ENCODE results near the gene FBXL7. TPM values are rescaled to one million over a fixed set of nuclear protein-coding genes. Genes with fewer than 3 reads are reported as not detected.

Gene FBXL7
- total and polyA plus RNA-seq, 4 experiments from 2014 or later = not detected

DNA sequence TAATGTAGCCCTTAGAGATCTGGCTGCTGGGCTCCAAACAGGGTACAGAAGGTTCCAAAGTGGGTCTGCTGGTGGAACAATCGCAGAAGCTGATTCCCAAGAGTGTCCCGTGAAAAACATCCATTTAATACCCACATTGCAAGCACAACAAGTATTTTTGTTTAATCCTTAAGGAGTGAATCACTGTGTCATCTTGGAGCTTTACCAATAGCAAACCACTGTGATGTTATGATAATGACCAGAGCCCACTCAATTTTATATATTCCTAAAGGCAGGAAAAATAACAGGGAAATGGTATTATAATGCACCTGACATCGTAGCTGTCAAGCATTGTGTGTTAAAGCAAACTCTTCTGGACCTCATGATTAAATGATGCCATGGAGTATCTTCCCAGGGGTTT lies 291.9 kb downstream of the FBXL7 start:
- H3K36me3 Mint-ChIP-seq = no peaks in the 10 kb centered on the region
- no peaks in the 10 kb centered on the region for H3K4me1 ChIP-seq (ENCODE audit: insufficient read depth, low read length)
- no peaks in the 10 kb centered on the region for H3K27me3 Mint-ChIP-seq
- no peak overlapping the region for H3K4me3 ChIP-seq (ENCODE audit: low read length in 2 of 2)
- H3K4me1 Mint-ChIP-seq = no peaks in the 10 kb centered on the region
- no peaks in the 10 kb centered on the region for H3K9me3 ChIP-seq (ENCODE audit: control insufficient read depth in 1 of 2, low read length in 2 of 2)
- H3K27me3 ChIP-seq (ENCODE audit: insufficient read depth, low read length) = no peaks in the 10 kb centered on the region
- ChIA-PET CTCF (ENCODE audit: partially characterized antibody) (no interaction called here), POLR2A (ENCODE audit: partially characterized antibody) (no interaction called here)
- peaks cover 0 to 6% (median 1%) of the 10 kb centered on the region in 8 donors for H3K9me3 Mint-ChIP-seq
- no peak overlapping the region for H3K27ac ChIP-seq (ENCODE audit: low read depth, low read length)
- H3K4me3 Mint-ChIP-seq = no peak overlapping the region
- no peak for DNase-seq
- no peak overlapping the region for H3K27ac Mint-ChIP-seq
- intact Hi-C loops (cut with micrococcal nuclease) = no loop called here
- no peaks in the 10 kb centered on the region for H3K36me3 ChIP-seq (ENCODE audit: insufficient read depth, low read length)

DNA sequence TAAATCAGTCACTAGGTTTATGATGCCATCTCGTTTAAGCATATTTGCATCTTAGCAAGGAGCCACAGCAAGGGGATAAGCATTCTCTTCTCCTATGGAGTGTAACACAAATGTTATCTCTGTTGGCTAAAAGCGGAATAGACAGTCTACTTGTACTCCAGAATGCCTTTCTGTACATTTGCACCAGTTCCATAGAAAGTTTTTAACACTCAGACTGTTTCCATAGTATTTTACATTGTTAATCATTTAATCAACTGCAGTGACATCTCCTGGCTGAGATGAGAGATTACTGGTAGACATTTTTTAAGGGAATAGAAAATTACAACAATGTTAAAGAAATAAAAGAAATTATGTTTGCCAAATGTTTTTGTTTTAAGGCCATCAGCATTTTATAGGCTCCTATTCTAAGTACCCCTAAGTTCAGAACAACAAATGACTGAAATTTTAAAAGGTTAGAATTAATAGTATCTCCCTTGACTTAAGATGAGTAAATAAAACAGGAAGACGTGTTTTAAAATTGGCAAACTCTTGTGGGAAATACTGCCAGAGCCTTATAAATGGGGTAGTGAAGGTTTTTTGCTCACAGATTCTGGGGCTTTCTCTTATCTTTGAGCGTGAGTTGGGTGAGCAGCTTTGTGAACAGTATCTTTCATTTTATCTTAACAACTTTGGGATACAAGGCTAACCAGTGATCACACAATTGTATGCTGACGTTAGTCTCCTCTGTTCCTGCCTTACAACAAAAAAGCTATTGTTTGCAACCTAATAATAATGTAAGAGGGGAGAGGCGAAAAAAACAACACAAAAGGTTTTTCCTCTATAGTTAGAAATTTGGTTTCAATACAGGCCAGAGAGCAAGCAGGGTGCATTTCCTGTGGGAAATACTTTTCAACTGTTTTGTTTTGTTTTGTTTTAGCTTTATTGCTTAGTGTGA lies 294.3 kb downstream of the FBXL7 start:
- POLR2A ChIA-PET (ENCODE audit: partially characterized antibody) = no interaction called here
- intact Hi-C loops (cut with micrococcal nuclease) = no loop called here
- no peaks in the 10 kb centered on the region for H3K4me1 Mint-ChIP-seq

DNA sequence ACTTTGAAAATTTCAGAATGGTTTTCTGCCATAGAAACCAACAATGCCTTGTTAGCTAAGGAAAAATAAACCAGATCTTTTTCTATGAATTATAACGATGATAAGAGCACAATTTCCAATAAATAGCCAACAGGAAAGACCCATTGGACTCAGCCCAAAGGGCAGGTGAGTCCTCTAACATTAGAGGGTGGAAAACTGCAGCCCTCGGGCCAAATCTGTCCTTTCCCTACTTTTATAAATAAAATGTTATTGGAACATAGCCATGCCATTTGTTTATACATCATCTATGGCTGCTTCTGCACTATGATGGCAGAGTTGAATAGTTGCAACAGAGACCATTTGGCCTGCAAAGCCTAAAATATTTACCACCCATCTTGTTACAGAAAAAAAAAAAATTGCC lies 296.1 kb downstream of the FBXL7 start:
- Mint-ChIP-seq H3K27me3 (no peaks in the 10 kb centered on the region), H3K4me3 (no peak overlapping the region), H3K4me1 (no peaks in the 10 kb centered on the region), H3K9me3 (peaks cover 0 to 5% (median 0%) of the 10 kb centered on the region in 8 donors), H3K36me3 (no peaks in the 10 kb centered on the region), H3K27ac (no peak overlapping the region)
- no peak overlapping the region for H3K27ac ChIP-seq (ENCODE audit: low read depth, low read length)
- no peak overlapping the region for H3K4me3 ChIP-seq (ENCODE audit: low read length in 2 of 2)
- CTCF ChIA-PET (ENCODE audit: partially characterized antibody) = no interaction called here
- H3K4me1 ChIP-seq (ENCODE audit: insufficient read depth, low read length) = no peaks in the 10 kb centered on the region
- H3K27me3 ChIP-seq (ENCODE audit: insufficient read depth, low read length) = no peaks in the 10 kb centered on the region
- no peak for DNase-seq
- intact Hi-C loops (cut with micrococcal nuclease) = no loop called here
- no peaks in the 10 kb centered on the region for H3K9me3 ChIP-seq (ENCODE audit: control insufficient read depth in 1 of 2, low read length in 2 of 2)
- POLR2A ChIA-PET (ENCODE audit: partially characterized antibody) = no interaction called here
- H3K36me3 ChIP-seq (ENCODE audit: insufficient read depth, low read length) = no peaks in the 10 kb centered on the region

More for the DNA sequence above, 294.3 kb downstream of the FBXL7 start:
- Histone ChIP-seq H3K27ac (ENCODE audit: low read depth, low read length) (no peak overlapping the region), H3K4me1 (ENCODE audit: insufficient read depth, low read length) (no peaks in the 10 kb centered on the region), H3K27me3 (ENCODE audit: insufficient read depth, low read length) (no peaks in the 10 kb centered on the region), H3K4me3 (ENCODE audit: low read length in 2 of 2) (no peak overlapping the region), H3K36me3 (ENCODE audit: insufficient read depth, low read length) (no peaks in the 10 kb centered on the region), H3K9me3 (ENCODE audit: control insufficient read depth in 1 of 2, low read length in 2 of 2) (no peaks in the 10 kb centered on the region)
- CTCF ChIA-PET (ENCODE audit: partially characterized antibody) = no interaction called here
- H3K9me3 Mint-ChIP-seq = peaks cover 0 to 6% (median 2%) of the 10 kb centered on the region in 8 donors
- no peak for DNase-seq
- H3K27ac Mint-ChIP-seq = no peak overlapping the region
- no peaks in the 10 kb centered on the region for H3K27me3 Mint-ChIP-seq
- H3K4me3 Mint-ChIP-seq = no peak overlapping the region
- no peaks in the 10 kb centered on the region for H3K36me3 Mint-ChIP-seq

DNA sequence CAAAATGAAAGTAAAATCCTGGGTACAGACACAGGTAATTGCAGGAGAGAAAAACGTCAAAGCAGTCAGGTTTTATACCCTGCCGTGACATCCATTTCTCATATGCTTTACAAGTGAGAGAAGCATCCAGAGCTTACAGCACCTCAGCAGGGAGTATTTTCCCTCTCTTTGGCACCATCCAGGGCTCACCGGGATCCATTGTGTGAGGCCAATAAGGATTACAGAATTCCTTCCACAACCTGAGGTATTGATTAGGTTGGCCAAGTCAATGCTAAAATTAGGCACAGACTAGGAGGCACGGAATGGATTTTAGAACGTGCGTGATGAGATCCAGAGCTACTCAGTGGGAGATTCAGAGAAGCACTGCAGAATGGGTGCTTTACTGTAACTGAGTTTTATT lies 296.6 kb downstream of the FBXL7 start:
- ChIA-PET CTCF (ENCODE audit: partially characterized antibody) (no interaction called here), POLR2A (ENCODE audit: partially characterized antibody) (no interaction called here)
- Mint-ChIP-seq H3K36me3 (no peaks in the 10 kb centered on the region), H3K27ac (no peak overlapping the region), H3K4me3 (no peak overlapping the region), H3K9me3 (peaks cover 0 to 5% (median 0%) of the 10 kb centered on the region in 8 donors), H3K4me1 (no peaks in the 10 kb centered on the region), H3K27me3 (no peaks in the 10 kb centered on the region)
- no peak overlapping the region for H3K4me3 ChIP-seq (ENCODE audit: low read length in 2 of 2)
- no peak for DNase-seq
- no peaks in the 10 kb centered on the region for H3K36me3 ChIP-seq (ENCODE audit: insufficient read depth, low read length)
- no peaks in the 10 kb centered on the region for H3K9me3 ChIP-seq (ENCODE audit: control insufficient read depth in 1 of 2, low read length in 2 of 2)
- H3K27me3 ChIP-seq (ENCODE audit: insufficient read depth, low read length) = no peaks in the 10 kb centered on the region
- intact Hi-C loops (cut with micrococcal nuclease) = no loop called here
- no peaks in the 10 kb centered on the region for H3K4me1 ChIP-seq (ENCODE audit: insufficient read depth, low read length)
- no peak overlapping the region for H3K27ac ChIP-seq (ENCODE audit: low read depth, low read length)

DNA sequence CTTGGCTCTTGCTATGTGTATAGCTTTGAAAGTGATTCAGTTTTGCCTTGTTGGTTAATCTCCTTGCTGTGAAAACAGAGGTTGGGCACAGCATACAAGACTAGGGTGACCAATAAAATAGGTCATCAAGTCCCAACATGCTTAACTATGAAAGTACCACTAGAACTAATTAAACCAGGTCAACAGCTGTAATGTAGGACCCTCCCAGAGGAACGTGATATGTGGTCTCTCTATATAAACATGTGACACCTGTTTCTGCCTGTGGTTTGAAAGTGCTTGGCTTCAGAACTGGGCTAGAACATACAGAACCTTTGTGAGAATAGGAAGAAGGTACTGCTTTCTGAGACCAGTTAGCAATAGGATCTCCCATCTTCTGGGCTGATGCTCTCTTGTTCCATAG lies 297.1 kb downstream of the FBXL7 start:
- Mint-ChIP-seq H3K4me1 (no peaks in the 10 kb centered on the region), H3K4me3 (no peak overlapping the region), H3K27me3 (no peaks in the 10 kb centered on the region), H3K9me3 (peaks cover 0 to 5% (median 0%) of the 10 kb centered on the region in 8 donors), H3K27ac (no peak overlapping the region), H3K36me3 (no peaks in the 10 kb centered on the region)
- DNase-seq = no peak
- Histone ChIP-seq H3K9me3 (ENCODE audit: control insufficient read depth in 1 of 2, low read length in 2 of 2) (no peaks in the 10 kb centered on the region), H3K27ac (ENCODE audit: low read depth, low read length) (no peak overlapping the region), H3K4me1 (ENCODE audit: insufficient read depth, low read length) (no peaks in the 10 kb centered on the region), H3K36me3 (ENCODE audit: insufficient read depth, low read length) (no peaks in the 10 kb centered on the region), H3K27me3 (ENCODE audit: insufficient read depth, low read length) (no peaks in the 10 kb centered on the region), H3K4me3 (ENCODE audit: low read length in 2 of 2) (no peak overlapping the region)
- intact Hi-C loops (cut with micrococcal nuclease) = no loop called here
- ChIA-PET CTCF (ENCODE audit: partially characterized antibody) (no interaction called here), POLR2A (ENCODE audit: partially characterized antibody) (no interaction called here)

DNA sequence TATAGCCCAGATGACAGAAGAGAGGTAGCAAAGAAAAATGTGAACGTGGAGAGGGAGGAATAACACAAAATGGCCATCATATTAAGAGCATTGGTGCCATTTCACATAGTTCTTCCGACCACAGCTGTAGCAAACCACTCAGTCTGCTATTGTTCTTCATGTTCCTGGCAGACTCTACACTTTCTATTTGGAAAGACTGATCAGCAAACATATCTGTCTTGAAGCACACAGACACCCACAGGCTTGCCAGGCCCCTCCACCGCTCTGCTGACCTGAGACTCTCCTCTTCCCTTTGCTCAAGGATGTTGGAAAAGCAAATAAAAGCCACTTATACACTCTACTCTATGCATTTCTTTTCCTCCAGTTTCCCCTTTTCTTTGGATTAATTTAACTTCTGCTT lies 298.0 kb downstream of the FBXL7 start:
- Histone ChIP-seq H3K9me3 (ENCODE audit: control insufficient read depth in 1 of 2, low read length in 2 of 2) (no peaks in the 10 kb centered on the region), H3K27me3 (ENCODE audit: insufficient read depth, low read length) (no peaks in the 10 kb centered on the region), H3K36me3 (ENCODE audit: insufficient read depth, low read length) (no peaks in the 10 kb centered on the region), H3K4me3 (ENCODE audit: low read length in 2 of 2) (no peak overlapping the region), H3K4me1 (ENCODE audit: insufficient read depth, low read length) (no peaks in the 10 kb centered on the region), H3K27ac (ENCODE audit: low read depth, low read length) (no peak overlapping the region)
- Mint-ChIP-seq H3K27ac (no peak overlapping the region), H3K4me3 (no peak overlapping the region), H3K9me3 (peaks cover 0 to 8% (median 0%) of the 10 kb centered on the region in 8 donors), H3K4me1 (no peaks in the 10 kb centered on the region), H3K36me3 (no peaks in the 10 kb centered on the region), H3K27me3 (no peaks in the 10 kb centered on the region)
- ChIA-PET CTCF (ENCODE audit: partially characterized antibody) (no interaction called here), POLR2A (ENCODE audit: partially characterized antibody) (no interaction called here)
- DNase-seq = no peak
- intact Hi-C loops (cut with micrococcal nuclease) = no loop called here

DNA sequence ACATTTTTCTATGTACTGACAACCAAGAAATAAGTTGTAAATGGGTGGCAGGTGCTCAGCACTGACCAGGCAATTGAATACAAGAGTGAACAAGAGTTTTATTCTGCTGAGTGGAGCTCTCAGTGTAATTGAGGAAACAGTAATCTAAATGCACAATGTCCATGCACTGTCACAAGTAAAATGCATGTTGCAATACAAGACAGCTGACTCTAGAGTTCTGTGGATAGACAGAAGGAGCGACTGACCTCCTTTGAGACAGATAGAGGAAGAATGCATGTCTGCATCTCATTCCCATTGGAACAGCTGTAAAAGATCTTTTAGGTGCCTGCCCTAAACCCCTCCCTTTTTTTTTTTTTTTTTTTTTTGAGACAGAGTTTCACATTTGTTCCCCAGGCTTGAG lies 299.0 kb downstream of the FBXL7 start:
- H3K4me1 ChIP-seq (ENCODE audit: insufficient read depth, low read length) = no peaks in the 10 kb centered on the region
- no peak for DNase-seq
- no peaks in the 10 kb centered on the region for H3K27me3 ChIP-seq (ENCODE audit: insufficient read depth, low read length)
- no peaks in the 10 kb centered on the region for H3K27me3 Mint-ChIP-seq
- no peak overlapping the region for H3K4me3 Mint-ChIP-seq
- no peak overlapping the region for H3K27ac ChIP-seq (ENCODE audit: low read depth, low read length)
- intact Hi-C loops (cut with micrococcal nuclease) = no loop called here
- no peaks in the 10 kb centered on the region for H3K9me3 ChIP-seq (ENCODE audit: control insufficient read depth in 1 of 2, low read length in 2 of 2)
- POLR2A ChIA-PET (ENCODE audit: partially characterized antibody) = no interaction called here
- H3K36me3 Mint-ChIP-seq = no peaks in the 10 kb centered on the region
- H3K27ac Mint-ChIP-seq = no peak overlapping the region
- CTCF ChIA-PET (ENCODE audit: partially characterized antibody) = no interaction called here
- no peak overlapping the region for H3K4me3 ChIP-seq (ENCODE audit: low read length in 2 of 2)
- peaks cover 0 to 11% (median 3%) of the 10 kb centered on the region in 8 donors for H3K9me3 Mint-ChIP-seq
- H3K4me1 Mint-ChIP-seq = no peaks in the 10 kb centered on the region
- no peaks in the 10 kb centered on the region for H3K36me3 ChIP-seq (ENCODE audit: insufficient read depth, low read length)
